ENCODE data around the gene AIG1.
"Not testable (repeated sequence)": the region's sequence is repeated elsewhere in the genome, so short reads cannot be mapped to it uniquely, and the experiment has no call there.

AIG1 gene

DNA sequence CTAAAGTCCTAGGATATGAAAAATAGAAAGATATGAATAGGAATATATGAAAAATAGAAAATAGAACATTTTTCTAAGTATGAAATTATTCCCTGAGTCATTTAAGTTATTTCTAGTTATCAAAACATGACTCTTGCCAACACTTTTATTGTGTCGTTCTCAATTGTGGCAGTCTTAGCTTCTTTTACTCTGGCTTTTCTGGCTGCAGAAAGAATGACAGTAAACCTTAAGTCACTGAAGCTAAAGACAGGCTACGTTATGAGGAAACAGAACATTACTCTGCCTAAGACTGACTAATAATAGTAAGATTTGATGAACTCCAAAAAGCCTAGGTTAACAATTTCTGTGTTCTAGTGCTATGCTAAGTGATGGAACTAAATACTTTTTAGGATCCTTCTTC lies 74.6 kb downstream of the AIG1 start:
- DNase-seq: no peak

- no peak for DNase-seq
These were observed 75.3 kb downstream of the AIG1 start for GRCh38 chr6:143135797-143136561.

DNA sequence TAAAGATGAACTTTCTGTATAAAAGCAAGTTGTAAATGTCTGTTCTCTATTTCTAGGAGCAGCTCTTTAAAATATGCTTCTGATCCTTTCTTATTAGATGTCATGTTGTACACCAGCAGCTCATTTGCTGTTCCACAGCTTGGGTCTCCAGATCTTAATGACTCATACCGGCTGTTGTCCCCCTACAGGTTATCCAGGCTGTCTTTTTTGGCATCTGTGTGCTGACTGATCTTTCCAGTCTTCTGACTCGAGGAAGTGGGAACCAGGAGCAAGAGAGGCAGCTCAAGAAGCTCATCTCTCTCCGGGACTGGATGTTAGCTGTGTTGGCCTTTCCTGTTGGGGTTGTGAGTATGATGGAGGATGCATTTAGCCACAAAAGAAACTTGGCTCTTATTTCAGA lies 76.0 kb downstream of the AIG1 start:
- DNase-seq: no peak

DNA sequence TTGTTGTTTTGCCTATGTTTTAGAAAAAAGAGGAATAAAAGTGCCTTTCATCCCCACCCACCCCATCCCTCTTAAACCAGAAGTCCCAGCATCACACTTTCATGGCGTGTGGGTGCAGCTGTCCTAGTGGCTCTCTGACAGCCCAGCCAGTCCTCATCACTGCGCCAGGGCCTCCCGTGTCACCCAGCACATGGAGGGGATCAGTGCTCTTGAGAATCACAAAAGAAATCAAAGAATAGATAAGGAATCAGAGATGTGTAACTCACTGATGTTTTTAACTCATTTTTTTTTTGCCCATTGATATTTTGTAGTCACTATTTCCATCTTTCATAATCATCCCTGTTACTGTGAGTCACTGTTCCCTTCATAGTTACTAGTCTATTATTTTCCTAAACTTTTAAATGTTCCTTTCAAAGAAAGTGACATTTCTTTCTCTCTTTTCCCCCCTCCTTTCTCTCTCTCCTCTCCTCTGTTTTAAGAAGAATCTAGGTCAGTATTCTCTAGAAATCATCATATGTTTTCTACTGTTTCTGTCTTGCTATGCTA lies 78.6 kb downstream of the AIG1 start:
- DNase-seq: no peak

DNA sequence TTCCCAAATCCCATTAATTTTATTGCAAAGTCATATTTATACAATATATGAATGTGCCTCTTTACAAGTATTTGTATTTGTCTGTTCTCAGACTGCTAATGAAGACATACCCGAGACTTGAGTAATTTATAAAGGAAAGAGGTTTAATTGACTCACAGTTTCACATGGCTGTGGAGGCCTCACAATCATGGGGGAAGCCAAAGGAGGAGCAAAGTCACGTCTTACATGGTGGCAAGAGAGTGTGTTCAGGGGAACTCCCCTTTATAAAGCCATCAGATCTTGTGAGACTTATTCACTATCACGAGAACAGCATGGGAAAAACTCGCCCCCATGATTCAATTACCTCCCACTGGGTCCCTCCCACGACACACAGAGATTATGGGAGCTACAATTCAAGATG lies 79.2 kb downstream of the AIG1 start:
- not testable (repeated sequence) for DNase-seq

DNA sequence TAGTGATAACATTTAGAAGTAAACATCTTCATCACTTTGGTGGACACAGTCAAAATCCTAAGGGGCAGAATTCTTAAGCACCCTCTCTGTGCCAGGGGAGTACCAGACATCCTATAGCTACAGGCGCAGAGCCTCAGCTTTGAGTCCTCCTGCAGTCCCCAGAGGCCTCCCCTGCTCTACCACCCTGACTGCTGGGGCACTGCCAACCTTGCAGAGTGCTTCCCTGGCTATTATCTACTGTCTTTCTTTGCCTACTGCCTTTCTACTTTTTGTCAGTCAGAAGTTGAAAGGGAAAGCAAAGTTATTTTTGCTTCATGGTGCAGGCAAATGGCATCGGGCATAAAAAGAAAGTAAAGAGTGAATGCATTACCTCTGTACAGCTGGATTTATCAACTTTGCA lies 80.1 kb downstream of the AIG1 start:
- no peak for DNase-seq

- no peak for DNase-seq
These were observed 80.8 kb downstream of the AIG1 start for GRCh38 chr6:143141442-143141841.

DNA sequence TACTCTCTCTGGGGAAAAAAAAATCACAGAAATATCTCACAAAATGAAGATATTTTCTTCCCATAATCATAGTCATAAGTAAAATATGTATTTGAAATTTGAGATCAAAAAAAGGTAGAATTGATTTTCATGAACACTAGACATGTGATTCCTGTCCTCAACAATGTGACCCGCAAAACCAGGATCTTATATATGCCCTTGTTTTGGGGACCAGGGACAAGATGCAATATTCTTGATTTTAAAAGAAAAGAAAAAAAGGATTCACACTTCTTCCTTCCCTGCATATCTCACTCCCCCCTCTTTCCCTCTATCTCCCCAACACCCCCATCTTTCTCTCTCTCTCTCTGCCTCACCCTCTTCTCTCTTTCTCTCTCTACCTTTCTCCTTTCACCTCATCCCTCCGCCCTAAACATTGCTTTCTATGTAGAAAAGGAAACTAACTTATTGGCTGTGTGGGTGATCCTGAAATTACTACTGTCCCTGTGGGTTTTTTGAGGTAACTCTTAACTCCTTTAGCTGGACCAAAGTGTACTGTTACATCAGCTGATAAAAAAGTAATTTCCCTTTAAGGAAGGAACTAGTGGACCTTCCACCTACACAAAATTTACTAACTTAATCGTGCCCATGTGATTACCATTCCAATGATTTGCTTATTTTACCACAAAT lies 85.6 kb downstream of the AIG1 start:
- no peak for DNase-seq

GRCh38 chr6:143149771-143150170 lies 89.1 kb downstream of the AIG1 start:
- no peak for DNase-seq

GRCh38 chr6:143150281-143150680 lies 89.6 kb downstream of the AIG1 start:
- no peak for DNase-seq

GRCh38 chr6:143151381-143151780 lies 90.7 kb downstream of the AIG1 start:
- DNase-seq: no peak

- DNase-seq: no peak
These were observed 95.0 kb downstream of the AIG1 start for GRCh38 chr6:143155681-143156080.

- no peak for DNase-seq
These were observed 96.4 kb downstream of the AIG1 start for GRCh38 chr6:143157131-143157530.

DNA sequence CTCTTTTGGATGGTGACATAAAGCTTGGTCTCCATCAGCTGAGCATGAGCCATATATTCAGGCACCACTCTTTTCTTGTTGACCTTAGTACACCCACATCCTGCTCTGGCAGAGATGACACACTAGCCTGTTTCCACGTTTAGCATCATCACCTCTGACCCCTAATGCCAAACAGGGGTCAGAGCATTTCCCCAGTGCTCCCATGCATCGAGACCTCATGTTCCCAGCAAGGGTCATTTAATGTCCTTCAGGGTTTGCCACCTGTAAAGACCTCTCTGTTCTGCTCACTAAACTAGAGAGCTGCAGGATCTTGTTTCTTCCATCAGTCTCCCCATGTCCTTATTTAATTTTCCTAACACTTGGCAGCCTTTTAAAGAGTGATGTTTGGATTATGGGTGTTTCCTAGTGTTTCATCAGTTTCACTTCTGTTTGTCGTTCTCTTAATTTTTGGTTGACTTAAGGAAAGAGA lies 97.5 kb downstream of the AIG1 start:
- no peak for DNase-seq

GRCh38 chr6:143159001-143159400 lies 98.3 kb downstream of the AIG1 start:
- no peak for DNase-seq

DNA sequence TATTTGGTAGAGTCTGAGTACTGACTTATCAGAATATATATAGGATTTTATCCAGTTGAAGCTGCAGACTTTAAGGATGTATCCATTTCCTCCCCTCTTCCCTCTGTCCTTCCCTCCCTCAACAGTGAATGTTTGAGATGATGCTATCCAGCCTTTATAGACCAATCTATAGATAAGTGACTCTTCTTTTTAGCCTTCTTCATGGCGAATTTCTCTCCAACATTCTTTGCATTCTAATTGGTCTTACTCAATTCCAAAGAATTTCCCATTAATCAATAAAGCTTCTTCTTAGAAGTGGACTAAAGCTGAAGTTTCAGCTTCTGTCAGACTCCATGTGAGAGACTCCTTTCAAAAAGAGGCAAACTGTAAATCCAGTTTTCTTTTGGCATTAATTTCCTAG lies 99.3 kb downstream of the AIG1 start:
- DNase-seq: no peak

DNA sequence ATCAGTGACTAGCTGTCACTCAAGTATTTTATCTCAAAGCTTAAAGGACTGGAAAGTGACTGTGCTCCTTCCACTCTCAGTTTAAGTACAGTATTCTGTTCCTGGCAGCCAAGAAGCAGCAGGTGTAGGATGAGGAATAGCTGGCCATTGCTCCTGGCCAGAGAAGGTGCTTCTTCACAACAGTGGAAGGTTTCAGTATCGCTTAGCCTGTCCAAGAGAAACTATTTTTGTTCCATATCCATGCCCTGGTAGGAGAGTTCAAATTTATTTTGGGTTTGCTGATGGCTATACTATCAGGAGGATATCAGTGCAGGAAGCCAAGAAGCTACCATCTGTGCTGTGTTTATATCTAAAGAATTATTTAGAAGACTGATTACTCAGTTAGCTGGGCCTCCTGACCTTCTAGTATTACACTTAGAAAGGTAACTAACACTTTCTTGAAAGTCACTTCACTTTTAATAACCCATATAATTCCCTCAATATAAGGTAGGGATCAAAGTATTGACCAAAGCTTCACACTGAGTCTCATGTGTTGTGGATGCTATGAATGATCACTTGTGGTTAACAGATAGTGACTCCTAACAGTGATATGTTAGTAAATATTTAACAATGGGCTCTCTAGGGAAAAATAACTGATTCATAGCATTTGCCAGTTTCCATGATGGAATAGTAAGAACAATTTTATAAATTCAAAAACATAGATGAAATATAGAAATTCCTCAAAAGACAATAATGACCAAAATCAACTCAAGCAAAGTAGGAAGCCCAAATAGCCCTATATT lies 99.9 kb downstream of the AIG1 start:
- no peak for DNase-seq

- DNase-seq: no peak
These were observed 102.9 kb downstream of the AIG1 start for GRCh38 chr6:143163621-143164020.

DNA sequence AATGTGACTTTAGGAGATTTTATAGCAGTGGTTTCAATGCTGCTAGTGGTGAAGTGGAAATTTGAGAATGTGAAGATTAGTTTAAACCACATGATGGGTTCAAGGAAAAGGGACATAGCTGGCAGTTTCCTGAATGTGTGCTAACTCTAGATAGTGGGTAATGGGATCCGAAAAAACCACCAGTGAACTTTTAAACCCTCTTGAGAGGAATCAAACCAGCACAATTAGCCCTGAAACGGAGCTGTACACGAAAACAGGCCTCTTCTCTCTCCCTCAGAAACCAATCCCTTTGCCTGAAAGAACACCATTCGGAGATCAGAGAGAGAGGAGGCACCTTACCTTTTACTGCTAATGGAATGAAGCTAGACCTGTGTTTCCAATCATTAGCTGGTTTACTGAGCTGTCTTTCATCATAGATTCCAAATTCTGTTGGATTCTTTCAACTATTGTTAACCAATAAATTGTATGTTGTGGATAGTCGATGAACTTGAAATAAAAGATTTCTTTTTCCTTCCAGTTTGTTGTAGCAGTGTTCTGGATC lies 103.9 kb downstream of the AIG1 start:
- no peak for DNase-seq

- no peak for DNase-seq
These were observed 104.7 kb downstream of the AIG1 start for GRCh38 chr6:143165315-143165855.

DNA sequence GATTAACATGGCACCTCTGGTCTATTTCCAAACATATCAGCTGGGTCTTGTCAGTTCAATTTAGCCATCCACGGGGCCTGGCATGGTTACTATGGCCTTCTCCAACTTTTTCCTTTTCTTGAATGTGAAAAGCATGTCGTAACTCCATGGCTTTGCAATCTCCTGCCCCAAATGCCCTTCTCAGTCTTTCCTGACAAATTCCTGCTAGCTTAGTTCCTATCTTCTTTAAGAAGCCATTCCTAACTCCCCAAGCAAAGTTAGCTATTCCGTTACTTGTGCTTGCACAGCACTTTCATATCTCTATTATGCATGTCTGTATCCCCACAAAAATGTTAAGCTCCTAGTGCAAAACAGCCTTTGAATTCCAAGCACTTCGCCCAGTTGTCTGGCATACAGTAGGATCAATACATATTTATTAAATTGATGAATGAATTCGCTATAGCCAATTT lies 105.6 kb downstream of the AIG1 start:
- no peak for DNase-seq

GRCh38 chr6:143167224-143167623 lies 106.5 kb downstream of the AIG1 start:
- no peak for DNase-seq

DNA sequence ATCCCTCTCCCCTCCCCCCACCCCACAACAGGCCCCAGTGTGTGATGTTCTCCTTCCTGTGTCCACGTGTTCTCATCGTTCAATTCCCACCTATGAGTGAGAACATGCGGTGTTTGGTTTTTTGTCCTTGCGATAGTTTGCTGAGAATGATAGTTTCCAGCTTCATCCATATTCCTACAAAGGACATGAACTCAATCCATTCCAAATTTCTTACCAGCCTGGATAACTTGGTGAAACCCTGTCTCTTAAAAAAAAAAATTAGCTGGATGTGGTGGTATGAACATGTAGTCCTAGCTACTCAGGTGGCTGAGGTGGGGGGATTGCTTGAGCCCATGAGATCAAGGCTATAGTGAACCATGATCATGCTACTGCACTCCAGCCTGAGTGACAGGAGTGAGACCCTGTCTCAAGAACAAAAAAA lies 107.7 kb downstream of the AIG1 start:
- not testable (repeated sequence) for DNase-seq
